HUDEP-2 (cell line): ENCODE results near the gene ARHGAP18.

Experiments used
- DNase-seq, 76 experiments: peaks; one replicate each; lab custom pipeline; 2025; ENCODE audit not compliant: unreplicated experiment in 76 of 76; lab: John Stamatoyannopoulos, UW

The ARHGAP18 gene

GRCh38 chr6:129725341-129725740 lies 15.4 kb upstream of the ARHGAP18 start:
- no peak for DNase-seq

DNA sequence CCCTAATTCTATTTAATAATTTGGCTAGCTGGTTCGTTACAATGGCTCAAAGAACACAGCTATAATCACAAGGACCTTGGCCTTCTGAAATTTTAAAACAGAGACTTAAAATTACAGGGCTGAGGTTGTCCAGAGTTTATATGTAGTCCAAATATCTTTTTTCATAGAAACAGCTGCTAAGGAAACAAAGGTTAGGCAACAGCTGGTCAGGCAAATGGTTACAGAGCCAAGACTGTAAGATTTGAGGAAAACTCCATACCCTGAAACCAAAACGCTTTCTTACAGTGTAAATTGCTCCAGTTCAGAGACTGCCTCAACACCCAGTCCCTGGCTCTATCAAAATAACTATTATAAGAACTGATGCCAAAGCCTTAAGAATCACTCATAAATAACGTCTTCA lies 9.7 kb upstream of the ARHGAP18 start:
- DNase-seq = no peak

- DNase-seq = no peak
These were observed 7.3 kb upstream of the ARHGAP18 start for GRCh38 chr6:129717277-129717676.

DNA sequence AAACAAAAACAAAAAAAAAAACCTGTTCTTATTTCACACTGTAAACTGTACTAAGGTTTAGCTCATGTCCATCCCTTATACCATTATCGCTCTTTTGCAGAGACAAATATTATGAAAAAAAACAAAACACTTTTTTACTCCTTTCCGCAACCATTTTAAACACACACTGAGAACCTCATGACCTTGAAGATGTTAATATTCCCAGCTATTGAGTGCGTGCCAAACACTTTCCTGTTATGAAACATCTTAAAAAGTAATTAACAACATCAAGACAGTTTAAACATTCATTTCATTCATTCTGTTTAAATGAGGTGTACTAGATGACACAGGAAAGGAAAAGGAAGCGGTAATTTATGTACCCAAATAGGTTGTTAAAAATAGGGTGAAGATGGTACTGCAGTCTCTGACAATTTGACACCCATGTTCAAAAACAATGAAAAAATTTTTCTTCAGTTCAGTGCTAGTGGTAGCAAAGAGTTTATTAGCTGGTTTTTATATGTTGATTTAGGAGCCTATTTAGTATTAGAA lies 3.9 kb upstream of the ARHGAP18 start:
- no peak for DNase-seq

DNA sequence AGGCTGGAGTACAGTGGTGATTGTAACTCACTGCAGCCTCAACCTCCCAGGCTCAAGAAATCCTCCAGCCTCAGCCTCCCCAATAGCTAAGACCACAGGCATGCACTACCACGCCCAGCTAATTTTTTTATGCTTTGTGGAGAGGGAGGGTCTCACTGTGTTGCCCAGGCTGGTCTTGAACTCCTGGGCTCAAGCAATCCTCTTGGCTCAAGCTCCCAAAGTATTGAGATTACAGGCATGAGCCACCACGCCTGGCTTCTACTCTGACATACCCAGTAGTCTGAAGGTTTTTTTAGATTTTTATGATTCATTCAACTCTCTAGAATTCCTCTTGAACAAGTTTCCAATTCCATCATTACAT lies 1.3 kb upstream of the ARHGAP18 start:
- DNase-seq = no peak

DNA sequence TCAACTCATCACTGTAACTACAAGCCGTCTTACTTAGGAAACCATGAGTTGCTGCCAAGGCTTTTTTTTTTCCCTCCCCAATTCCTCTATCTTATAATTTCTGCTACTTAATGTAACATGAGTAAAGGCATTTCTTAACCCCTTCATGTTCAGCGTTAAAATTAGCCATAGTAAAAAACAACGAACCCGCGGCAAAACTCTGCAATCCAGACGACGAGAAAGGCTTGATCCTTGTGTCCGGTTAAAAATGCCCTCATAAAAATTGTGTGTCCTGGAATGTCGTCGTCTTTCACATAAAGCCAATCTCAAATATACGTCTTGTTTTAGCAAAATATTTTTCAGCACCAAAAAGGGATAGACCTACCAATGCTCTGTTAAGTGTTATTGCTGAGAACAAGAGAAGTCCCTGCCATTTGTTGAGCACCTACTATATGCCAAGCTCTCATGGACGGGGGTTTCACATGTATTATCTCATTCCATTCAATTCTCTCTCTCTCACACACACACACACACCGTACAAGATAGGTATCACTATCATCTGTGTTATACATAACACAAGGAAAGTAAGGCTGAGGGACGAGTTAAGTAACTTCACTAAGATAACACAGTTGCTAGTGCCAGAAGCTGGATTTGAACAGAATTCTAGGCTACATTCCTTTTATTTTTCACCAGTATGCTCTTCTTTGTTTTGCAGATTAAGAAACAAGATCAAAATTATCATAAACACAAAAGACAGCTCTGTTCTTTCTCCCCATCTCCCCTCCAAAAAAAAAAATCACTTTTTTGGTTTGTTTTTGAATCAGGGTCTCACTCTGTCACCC lies 683 bp upstream of the ARHGAP18 start:
- peak in 2 of 76 experiments; percentile 15 to 18 for DNase-seq

- DNase-seq = peak in 3 of 76 experiments; percentile 31 to 38 (median 32)
These were observed 695 bp downstream of the ARHGAP18 start for GRCh38 chr6:129709196-129709768.

DNA sequence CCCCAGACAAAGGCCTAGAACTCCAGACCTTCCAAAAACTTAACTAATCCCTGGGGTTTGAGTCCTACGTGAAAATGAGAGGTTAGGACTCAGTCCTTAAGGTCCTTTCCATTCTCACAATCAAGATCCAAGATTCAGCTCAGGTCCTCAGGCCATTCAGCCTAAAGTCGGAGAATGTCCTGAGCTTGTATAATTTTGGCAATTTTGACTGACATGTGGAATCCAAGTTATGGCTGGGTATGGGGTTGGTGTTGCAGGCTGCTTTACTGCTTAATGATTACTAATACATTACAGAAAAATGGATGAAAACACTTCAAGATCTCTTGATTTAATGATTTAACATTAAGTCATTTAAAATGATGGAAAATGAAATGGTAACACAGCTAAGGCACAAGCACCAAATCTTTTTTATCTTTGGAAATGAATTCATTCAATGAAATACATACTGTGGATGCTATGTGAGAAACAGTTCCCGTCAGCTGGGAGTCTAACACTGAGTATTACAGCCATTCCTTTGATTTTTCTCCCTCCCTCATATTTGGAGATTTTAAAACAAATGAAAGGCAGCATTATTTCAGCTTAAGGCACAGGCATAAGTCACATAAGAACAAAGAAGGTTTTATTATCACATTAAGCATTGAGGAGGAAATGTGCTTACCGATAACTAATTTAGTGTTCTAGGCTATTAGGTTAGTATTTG lies 1.3 kb downstream of the ARHGAP18 start:
- DNase-seq = no peak

DNA sequence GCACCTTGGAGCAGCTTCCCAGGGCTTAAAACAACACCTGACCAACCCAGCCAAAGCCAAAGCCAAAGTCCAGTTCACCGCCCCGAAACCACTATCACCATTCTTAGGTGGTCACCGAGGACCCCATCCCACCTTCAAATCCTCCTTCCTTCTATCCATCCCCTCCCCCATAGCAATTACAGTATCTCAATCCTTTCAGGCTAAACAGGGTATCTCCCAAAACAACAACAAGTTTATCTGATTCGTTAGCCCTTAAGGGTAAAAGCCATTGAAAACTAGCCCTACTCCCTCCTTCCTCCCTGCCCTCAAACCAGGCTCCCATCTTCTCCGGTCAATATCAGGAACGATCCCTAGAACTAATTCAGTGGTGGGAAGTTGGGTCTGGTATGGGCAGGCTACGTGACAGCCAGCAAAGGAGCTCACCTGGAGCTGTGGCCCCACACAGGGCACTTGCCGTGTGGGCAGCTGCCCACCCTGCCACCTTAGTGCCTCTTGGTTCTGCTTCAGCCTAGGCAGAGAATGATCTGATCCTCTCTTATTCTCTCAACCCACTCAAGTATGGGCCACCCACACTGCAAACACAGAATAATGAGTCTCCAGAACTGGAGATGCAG lies 2.0 kb downstream of the ARHGAP18 start:
- no peak for DNase-seq

- DNase-seq = no peak
These were observed 2.9 kb downstream of the ARHGAP18 start for GRCh38 chr6:129707028-129707427.

DNA sequence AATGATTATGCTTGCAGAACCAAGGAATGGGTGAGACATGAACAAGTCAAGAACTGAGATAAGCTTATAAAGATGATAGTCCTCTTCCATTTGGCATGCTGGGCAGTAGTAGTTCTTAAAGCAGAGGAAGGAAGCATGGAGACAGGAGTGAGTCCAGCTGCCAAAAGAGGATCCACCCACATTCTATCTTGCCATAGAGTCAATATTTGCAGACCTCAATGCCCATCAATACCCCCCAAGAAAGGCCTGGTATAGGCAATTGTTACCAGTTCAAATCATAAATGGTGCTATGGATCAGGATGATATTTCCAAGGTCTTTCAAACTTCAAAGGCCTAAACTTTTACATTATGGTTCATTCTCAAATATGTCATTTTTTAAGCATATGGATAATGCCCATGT lies 4.8 kb downstream of the ARHGAP18 start:
- DNase-seq = peak in 1 of 76 experiments; percentile 24

GRCh38 chr6:129704708-129705107 lies 5.3 kb downstream of the ARHGAP18 start:
- DNase-seq = peak in 8 of 76 experiments; percentile 14 to 36 (median 31)

DNA sequence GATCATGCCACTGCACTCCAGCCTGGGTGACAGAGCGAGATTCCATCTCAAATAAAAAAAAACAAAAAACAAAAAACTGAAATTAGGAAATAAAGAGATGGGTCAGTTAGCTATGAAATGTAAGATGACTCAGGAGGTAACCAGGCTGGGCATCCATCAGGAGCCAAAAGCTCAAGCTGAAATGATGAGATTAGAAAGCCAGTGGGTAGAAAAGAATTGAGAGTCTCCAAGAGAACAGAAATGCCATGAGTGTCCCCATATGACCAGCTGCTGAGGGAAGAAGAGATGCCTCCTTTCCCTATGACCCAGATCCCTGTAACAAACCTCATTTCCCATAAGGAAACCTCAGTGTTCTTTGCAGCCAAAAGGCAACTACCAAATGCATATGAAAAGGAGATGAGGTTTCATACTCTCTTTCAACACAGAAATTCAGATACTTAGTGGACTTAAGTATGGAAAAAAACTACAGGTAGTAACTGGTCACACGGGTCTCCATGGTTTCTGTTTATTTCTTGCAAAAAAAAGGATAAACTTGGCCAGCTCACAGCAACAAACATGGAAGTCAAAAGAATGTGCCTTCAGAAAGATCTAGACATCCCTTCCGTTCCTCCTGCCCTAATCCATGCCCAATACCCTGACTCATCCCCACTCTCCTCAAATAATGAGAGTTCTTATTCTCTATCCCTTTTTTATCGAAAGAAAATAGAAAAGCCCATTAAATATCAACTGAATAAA lies 8.1 kb downstream of the ARHGAP18 start:
- peak in 40 of 76 experiments; percentile 15 to 77 (median 40) for DNase-seq

- no peak for DNase-seq
These were observed 9.3 kb downstream of the ARHGAP18 start for GRCh38 chr6:129700666-129701065.

DNA sequence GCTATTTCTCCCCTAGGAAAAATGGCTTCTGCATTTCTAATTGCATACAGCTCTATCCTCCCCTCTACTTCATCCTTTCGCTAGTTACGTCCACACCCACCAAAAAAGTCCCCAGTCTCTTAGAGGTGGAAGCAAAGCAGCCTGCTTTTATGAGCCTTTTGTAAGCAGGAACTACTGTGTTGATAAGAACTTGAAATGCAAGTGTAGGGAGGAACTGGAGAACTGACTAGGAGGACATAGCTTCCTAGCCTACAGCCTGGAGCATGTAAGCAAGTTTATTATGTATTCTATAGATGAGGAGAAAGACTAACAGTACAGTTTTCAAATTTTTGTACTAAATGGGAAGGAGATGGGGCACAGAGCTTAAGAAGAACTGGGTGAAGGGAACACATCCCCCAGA lies 10.3 kb downstream of the ARHGAP18 start:
- peak in 2 of 76 experiments; percentile 16 to 18 for DNase-seq

DNA sequence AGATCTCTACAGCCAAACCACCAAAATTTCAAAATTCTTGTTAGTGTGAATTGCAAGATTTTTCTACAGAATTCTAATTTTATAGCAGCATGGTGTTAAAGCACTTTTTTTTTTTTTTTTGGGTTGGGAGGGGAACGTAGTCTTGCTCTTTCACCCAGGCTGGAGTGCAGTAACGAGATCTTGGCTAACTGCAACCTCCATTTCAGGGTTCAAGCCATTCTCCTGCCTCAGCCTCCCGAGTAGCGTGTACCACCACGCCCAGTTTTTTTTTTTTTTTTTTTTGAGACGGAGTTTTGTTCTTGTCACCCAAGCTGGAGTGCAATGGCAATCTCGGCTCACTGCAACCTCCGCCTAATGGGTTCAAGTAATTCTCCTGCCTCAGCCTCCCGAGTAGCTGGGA lies 11.5 kb downstream of the ARHGAP18 start:
- no peak for DNase-seq

DNA sequence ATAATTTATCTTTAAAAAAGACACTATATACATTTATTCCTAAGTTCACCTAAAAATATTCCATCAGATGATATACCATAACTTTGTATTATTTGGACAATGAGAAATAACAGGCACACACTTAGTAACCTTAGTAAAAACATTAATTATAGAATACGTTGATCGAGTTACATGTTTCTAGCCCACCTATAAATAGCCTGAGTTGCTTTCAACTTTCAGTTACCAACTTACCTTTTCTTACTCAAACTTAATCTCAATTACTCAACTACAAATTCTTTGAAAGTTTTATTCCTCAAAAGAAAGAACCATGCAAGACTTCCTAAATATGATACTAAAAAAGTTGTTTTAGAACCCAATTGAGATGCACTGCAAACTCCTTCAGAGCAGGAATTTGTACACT lies 12.2 kb downstream of the ARHGAP18 start:
- DNase-seq = no peak

- DNase-seq = no peak
These were observed 13.1 kb downstream of the ARHGAP18 start for GRCh38 chr6:129696843-129697242.

DNA sequence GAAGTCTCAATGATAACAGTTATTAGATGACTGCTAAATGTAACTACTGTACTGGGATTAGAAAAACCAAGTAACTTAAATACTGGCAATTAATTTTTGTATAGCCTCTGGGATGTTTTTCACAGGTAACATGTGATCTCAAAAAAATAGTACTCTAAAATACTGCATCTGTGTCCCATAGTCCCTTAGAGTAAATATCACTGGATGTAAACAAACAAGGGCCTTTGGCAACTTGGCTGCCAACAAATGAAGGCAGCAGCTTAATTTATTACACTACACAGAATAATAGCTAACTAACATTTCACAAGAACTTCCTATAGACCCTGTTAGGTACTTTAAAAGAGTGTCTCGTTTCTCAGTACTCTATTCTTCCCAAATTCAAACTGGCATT lies 14.0 kb downstream of the ARHGAP18 start:
- DNase-seq = no peak

DNA sequence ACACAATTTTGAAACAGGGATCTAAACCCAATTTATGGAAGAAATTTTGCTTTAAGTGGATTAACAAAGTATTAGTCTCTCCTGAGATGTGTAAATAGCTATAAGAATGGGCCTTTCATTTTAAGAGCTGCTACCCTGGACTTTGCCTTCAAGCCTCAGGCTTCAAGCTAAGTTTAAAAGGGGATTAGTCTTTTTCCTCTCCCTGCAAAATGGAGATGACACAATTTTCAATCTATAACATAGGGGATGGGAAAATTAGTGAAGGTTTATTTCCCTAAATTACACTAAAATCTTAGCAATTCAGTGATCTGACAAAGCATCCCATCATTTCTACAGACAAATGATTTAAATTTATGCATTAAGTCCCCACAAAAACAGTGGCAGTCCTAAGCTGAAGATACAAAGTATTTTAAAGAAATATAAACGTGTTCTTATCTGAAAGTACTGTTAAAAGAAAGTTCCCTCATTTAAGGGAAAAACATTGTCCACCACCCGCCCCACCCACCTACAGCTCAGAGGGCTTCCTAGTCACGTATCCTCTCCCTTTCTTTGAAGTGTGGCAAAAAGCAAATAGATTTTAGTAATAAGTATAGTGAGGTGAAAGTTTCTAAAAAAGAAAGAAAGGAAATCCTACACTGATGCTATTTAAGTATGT lies 14.5 kb downstream of the ARHGAP18 start:
- DNase-seq = no peak
